Astrocyte (in vitro differentiated cells and primary cell): ENCODE data around the gene MYO1E.

ENCODE experiments used
- CTCF ChIP-seq: IDR thresholded peaks from 2 replicates; pipeline ENCODE4 v1.5.1; 2011; ENCODE audit warnings: low read depth, mild to moderate bottlenecking, inconsistent platforms, low read length, moderate library complexity; ENCODE audit not compliant: insufficient read depth
- EZH2 ChIP-seq: IDR thresholded peaks from 2 replicates; pipeline ENCODE4 v1.6.1; 2012; ENCODE audit warnings: mild to moderate bottlenecking, low read length, inconsistent platforms; ENCODE audit not compliant: insufficient read depth

- TF ChIP-seq CTCF, result no peak
- no peak for TF ChIP-seq EZH2
Observed at GRCh38 chr15:59303633-59304032, 69.0 kb downstream of the MYO1E start.
